ENCODE data around the gene ARF3. TPM values are rescaled to one million over a fixed set of nuclear protein-coding genes. Genes with fewer than 3 reads are reported as not detected.

ARF3 gene
- total and polyA plus RNA-seq, 2 donors from 2014 or later = 111 to 229 TPM

GRCh38 chr12:48961331-48961730, 4.0 kb upstream of the ARF3 start:
- intact Hi-C loops (cut with DNase I) = no loop called here
- no peak for FAIRE-seq
- Histone ChIP-seq H3K4me3 (ENCODE audit: low read length in 3 of 3) (no peak overlapping the region), H3K27ac (ENCODE audit: low read depth in 2 of 2, low read length in 2 of 2) (no peak overlapping the region), H3K9me3 (ENCODE audit: control insufficient read depth in 2 of 3, insufficient read depth in 1 of 3, low read length in 3 of 3) (no peaks in the 10 kb centered on the region), H3K36me3 (ENCODE audit: control insufficient read depth in 2 of 3, insufficient read depth in 3 of 3, low read length in 3 of 3) (no peaks in the 10 kb centered on the region), H3K9ac (ENCODE audit: low read length in 3 of 3) (no peak overlapping the region), H3K4me1 (ENCODE audit: control insufficient read depth in 2 of 3, insufficient read depth in 2 of 3, low read depth in 1 of 3, low read length in 3 of 3) (peaks cover 2 to 6% (median 5%) of the 10 kb centered on the region in 3 donors), H3K27me3 (ENCODE audit: control insufficient read depth, insufficient read depth, low read length) (no peaks in the 10 kb centered on the region)
- TF ChIP-seq, protein P1, sequence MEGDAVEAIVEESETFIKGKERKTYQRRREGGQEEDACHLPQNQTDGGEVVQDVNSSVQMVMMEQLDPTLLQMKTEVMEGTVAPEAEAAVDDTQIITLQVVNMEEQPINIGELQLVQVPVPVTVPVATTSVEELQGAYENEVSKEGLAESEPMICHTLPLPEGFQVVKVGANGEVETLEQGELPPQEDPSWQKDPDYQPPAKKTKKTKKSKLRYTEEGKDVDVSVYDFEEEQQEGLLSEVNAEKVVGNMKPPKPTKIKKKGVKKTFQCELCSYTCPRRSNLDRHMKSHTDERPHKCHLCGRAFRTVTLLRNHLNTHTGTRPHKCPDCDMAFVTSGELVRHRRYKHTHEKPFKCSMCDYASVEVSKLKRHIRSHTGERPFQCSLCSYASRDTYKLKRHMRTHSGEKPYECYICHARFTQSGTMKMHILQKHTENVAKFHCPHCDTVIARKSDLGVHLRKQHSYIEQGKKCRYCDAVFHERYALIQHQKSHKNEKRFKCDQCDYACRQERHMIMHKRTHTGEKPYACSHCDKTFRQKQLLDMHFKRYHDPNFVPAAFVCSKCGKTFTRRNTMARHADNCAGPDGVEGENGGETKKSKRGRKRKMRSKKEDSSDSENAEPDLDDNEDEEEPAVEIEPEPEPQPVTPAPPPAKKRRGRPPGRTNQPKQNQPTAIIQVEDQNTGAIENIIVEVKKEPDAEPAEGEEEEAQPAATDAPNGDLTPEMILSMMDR (IDR thresholded peaks at IDR 0.05; ENCODE audit: borderline replicate concordance, extremely low read depth, insufficient read depth) = no peak
- DNase-seq = no peak

DNA sequence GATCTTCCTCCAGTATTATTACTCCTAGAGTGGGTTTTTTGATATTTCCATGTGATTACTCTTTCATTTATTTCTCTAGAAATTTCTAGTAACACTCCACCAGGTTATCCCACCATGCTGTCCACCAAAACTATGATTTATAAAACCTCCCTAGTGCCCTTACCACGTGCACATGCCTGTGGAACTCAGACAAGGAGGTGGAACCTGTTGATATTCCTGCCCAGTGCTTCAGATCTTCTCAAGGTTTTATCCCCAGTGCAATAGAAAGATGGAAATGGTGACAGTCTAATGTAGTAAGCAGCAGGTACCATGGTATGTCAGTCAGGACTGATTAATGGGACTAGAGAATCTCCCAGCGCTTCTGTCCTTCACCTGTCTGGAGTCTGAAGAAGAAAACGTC, 3.5 kb upstream of the ARF3 start:
- no peak for FAIRE-seq
- intact Hi-C loops (cut with DNase I) = no loop called here
- Histone ChIP-seq H3K4me3 (ENCODE audit: low read length in 3 of 3) (no peak overlapping the region), H3K36me3 (ENCODE audit: control insufficient read depth in 2 of 3, insufficient read depth in 3 of 3, low read length in 3 of 3) (no peaks in the 10 kb centered on the region), H3K27me3 (ENCODE audit: control insufficient read depth, insufficient read depth, low read length) (no peaks in the 10 kb centered on the region), H3K9ac (ENCODE audit: low read length in 3 of 3) (no peak overlapping the region), H3K4me1 (ENCODE audit: control insufficient read depth in 2 of 3, insufficient read depth in 2 of 3, low read depth in 1 of 3, low read length in 3 of 3) (peaks cover 3 to 10% (median 9%) of the 10 kb centered on the region in 3 donors), H3K9me3 (ENCODE audit: control insufficient read depth in 2 of 3, insufficient read depth in 1 of 3, low read length in 3 of 3) (no peaks in the 10 kb centered on the region), H3K27ac (ENCODE audit: low read depth in 2 of 2, low read length in 2 of 2) (no peak overlapping the region)
- no peak for DNase-seq
- TF ChIP-seq, protein P1 (IDR thresholded peaks at IDR 0.05; ENCODE audit: borderline replicate concordance, extremely low read depth, insufficient read depth) = no peak

- Histone ChIP-seq H3K9me3 (ENCODE audit: control insufficient read depth in 2 of 3, insufficient read depth in 1 of 3, low read length in 3 of 3) (no peaks in the 10 kb centered on the region), H3K27ac (ENCODE audit: low read depth in 2 of 2, low read length in 2 of 2) (no peak overlapping the region), H3K9ac (ENCODE audit: low read length in 3 of 3) (peak overlapping the region in 2 of 3 donors; percentile 74 to 75), H3K4me3 (ENCODE audit: low read length in 3 of 3) (peak overlapping the region; percentile 84 to 94 (median 91)), H3K4me1 (ENCODE audit: control insufficient read depth in 2 of 3, insufficient read depth in 2 of 3, low read depth in 1 of 3, low read length in 3 of 3) (peaks cover 6 to 12% (median 10%) of the 10 kb centered on the region in 3 donors), H3K27me3 (ENCODE audit: control insufficient read depth, insufficient read depth, low read length) (no peaks in the 10 kb centered on the region), H3K36me3 (ENCODE audit: control insufficient read depth in 2 of 3, insufficient read depth in 3 of 3, low read length in 3 of 3) (peaks cover 0 to 4% (median 0%) of the 10 kb centered on the region in 3 donors)
- FAIRE-seq = no peak
- no peak for DNase-seq
- intact Hi-C loops (cut with DNase I) = no loop called here
- TF ChIP-seq, protein P1 (IDR thresholded peaks at IDR 0.05; ENCODE audit: borderline replicate concordance, extremely low read depth, insufficient read depth) = no peak
Observed at GRCh38 chr12:48958049-48958388, 732 bp upstream of the ARF3 start.
